ENCODE measurements around the gene NELFE.
"Not testable (repeated sequence)": the region's sequence is repeated elsewhere in the genome, so short reads cannot be mapped to it uniquely, and the experiment has no call there.

The NELFE gene

GRCh38 chr6:31979238-31979898, 20.6 kb upstream of the NELFE start:
- H3K4me3 ChIP-seq (replicated peaks in 1 of 2; ENCODE audit: low read depth in 2 of 2, low read length in 2 of 2): no peak overlapping the region
- no peak for DNase-seq (ENCODE audit: low read depth in 2 of 2)
- no peak for TF ChIP-seq CTCF (IDR thresholded peaks at IDR 0.05; ENCODE audit: low read depth, low read length)

GRCh38 chr6:31978831-31979230, 20.1 kb upstream of the NELFE start:
- no peak for DNase-seq (ENCODE audit: low read depth in 2 of 2)
- no peak overlapping the region for H3K4me3 ChIP-seq (replicated peaks in 1 of 2; ENCODE audit: low read depth in 2 of 2, low read length in 2 of 2)
- TF ChIP-seq CTCF (IDR thresholded peaks at IDR 0.05; ENCODE audit: low read depth, low read length): no peak

- no peak for TF ChIP-seq CTCF (IDR thresholded peaks at IDR 0.05; ENCODE audit: low read depth, low read length)
- no peak for DNase-seq (ENCODE audit: low read depth in 2 of 2)
- H3K4me3 ChIP-seq (replicated peaks in 1 of 2; ENCODE audit: low read depth in 2 of 2, low read length in 2 of 2): no peak overlapping the region
Measured at GRCh38 chr6:31977816-31978431, 19.2 kb upstream of the NELFE start.

- H3K4me3 ChIP-seq (replicated peaks in 1 of 2; ENCODE audit: low read depth in 2 of 2, low read length in 2 of 2); DNase-seq (ENCODE audit: low read depth in 2 of 2): not testable (repeated sequence)
Measured at GRCh38 chr6:31976065-31976464, 17.3 kb upstream of the NELFE start.

- DNase-seq (ENCODE audit: low read depth in 2 of 2): peak; percentile 54 to 72
- TF ChIP-seq CTCF (IDR thresholded peaks at IDR 0.05; ENCODE audit: low read depth, low read length): no peak
Measured at GRCh38 chr6:31972709-31973350, 14.1 kb upstream of the NELFE start.

GRCh38 chr6:31971993-31972708, 13.4 kb upstream of the NELFE start, which contains the start of gene DXO:
DXO (minus strand) TSS chr6:31972138; CDS start chr6:31971675, 463 bp downstream.
- peak; percentile 99 for DNase-seq (ENCODE audit: low read depth in 2 of 2)
- TF ChIP-seq CTCF (IDR thresholded peaks at IDR 0.05; ENCODE audit: low read depth, low read length): no peak
- H3K4me3 ChIP-seq (replicated peaks in 1 of 2; ENCODE audit: low read depth in 2 of 2, low read length in 2 of 2): peak within 1 kb of the TSS; percentile 81 to 87

More at GRCh38 chr6:31972709-31973350, 14.1 kb upstream of the NELFE start:
- peak overlapping the region; percentile 81 to 87 for H3K4me3 ChIP-seq (replicated peaks in 1 of 2; ENCODE audit: low read depth in 2 of 2, low read length in 2 of 2)

Measured in cardiac fibroblast (primary cell).